H1 (cell line): Measurements from ENCODE around the gene VIPR2. TPM values are rescaled to one million over a fixed set of nuclear protein-coding genes. Genes with fewer than 3 reads are reported as not detected.

Experiments
- CTCF ChIA-PET: fragments of 300-600 bp; sonication (Branson Sonifier 250); formaldehyde crosslinking; loops from one replicate; lab custom pipeline; 2021; ENCODE audit not compliant: partially characterized antibody; lab: Charles Lee
- POLR2A ChIA-PET: fragments of 300-600 bp; sonication (Branson Sonifier 250); formaldehyde crosslinking; loops from one replicate; lab custom pipeline; 2021; ENCODE audit warnings: inconsistent platforms; ENCODE audit not compliant: partially characterized antibody; lab: Charles Lee
- DNase-seq, 2 experiments: peaks; one replicate each; pipeline versions ENCODE4 v3.0.0 to v3.0.0-alpha.2; 2010 to 2022; ENCODE audit warnings: low spot score in 2 of 2, low read depth in 1 of 2, mixed read lengths in 1 of 2
- FAIRE-seq: peaks from 2 replicates; lab custom pipeline; 2011; peaks lifted over from hg19 to GRCh38; lab: Jason Lieb, UNC
- H2AFZ ChIP-seq: 2 replicates; pipeline ENCODE4 v1.8.1; 2012; ENCODE audit warnings: low read length, inconsistent platforms
- H2AK5ac ChIP-seq: 2 replicates; pipeline ENCODE4 v1.6.1; 2013; ENCODE audit warnings: low read depth, low read length
- H2BK120ac ChIP-seq: replicated peaks from 2 replicates; pipeline ENCODE3; 2013; ENCODE audit warnings: low read depth, low read length, inconsistent platforms
- H2BK12ac ChIP-seq: 2 replicates; pipeline ENCODE4 v1.6.1; 2013; ENCODE audit warnings: low read depth, low read length
- H2BK15ac ChIP-seq: 2 replicates; pipeline ENCODE4 v1.6.1; 2013; ENCODE audit warnings: low read length
- H2BK20ac ChIP-seq: 2 replicates; pipeline ENCODE4 v1.6.1; 2013; ENCODE audit warnings: low read length
- H2BK5ac ChIP-seq: 2 replicates; pipeline ENCODE4 v1.6.1; 2013; ENCODE audit warnings: low read depth, low read length
- H3K14ac ChIP-seq: 2 replicates; pipeline ENCODE4 v1.6.1; 2013; ENCODE audit warnings: inconsistent platforms; ENCODE audit not compliant: insufficient read length
- H3K18ac ChIP-seq: 2 replicates; pipeline ENCODE4 v1.6.1; 2013; ENCODE audit warnings: low read length; ENCODE audit errors: extremely low read depth
- H3K23ac ChIP-seq: 2 replicates; pipeline ENCODE4 v1.6.1; 2013; ENCODE audit warnings: inconsistent platforms; ENCODE audit not compliant: insufficient read length
- H3K23me2 ChIP-seq: 2 replicates; pipeline ENCODE4 v1.6.1; 2013; ENCODE audit warnings: low read depth, low read length
- H3K27ac ChIP-seq: 2 replicates; pipeline ENCODE4 v1.6.1; 2011; ENCODE audit warnings: low read depth, low read length, inconsistent platforms
- H3K27me3 ChIP-seq, 4 experiments: replicated peaks in 1 of 4; 1 replicate in 1 of 4; 2 replicates in 3 of 4; pipeline versions ENCODE4 v1.6.1 to v1.8.1; 2011 to 2013; ENCODE audit warnings: low read length in 3 of 4, mild to moderate bottlenecking in 3 of 4, inconsistent platforms in 2 of 4, mixed read lengths in 2 of 4, moderate library complexity in 1 of 4; ENCODE audit not compliant: control insufficient read depth in 3 of 4, insufficient read depth in 3 of 4; ENCODE audit errors: extremely low read depth in 1 of 4
- H3K36me3 ChIP-seq, 4 experiments: 2 replicates each; pipeline versions ENCODE4 v1.6.1 to v1.8.1; 2011 to 2013; ENCODE audit warnings: mild to moderate bottlenecking in 4 of 4, low read length in 3 of 4, moderate library complexity in 2 of 4, control low read depth in 1 of 4, inconsistent platforms in 1 of 4; ENCODE audit not compliant: insufficient read depth in 4 of 4, control insufficient read depth in 2 of 4
- H3K4ac ChIP-seq: replicated peaks from 2 replicates; pipeline ENCODE3; 2013; ENCODE audit warnings: low read length, low read depth, mixed read lengths, inconsistent platforms; ENCODE audit not compliant: insufficient read length
- H3K4me1 ChIP-seq, 4 experiments: replicated peaks in 1 of 4; 1 replicate in 1 of 4; 2 replicates in 3 of 4; pipeline versions ENCODE4 v1.6.1 to v1.8.1; 2011 to 2013; ENCODE audit warnings: low read length in 3 of 4, inconsistent platforms in 2 of 4, mixed read lengths in 1 of 4; ENCODE audit not compliant: insufficient read depth in 4 of 4, control insufficient read depth in 3 of 4
- H3K4me2 ChIP-seq, 2 experiments: 2 replicates each; pipeline versions ENCODE4 v1.6.1 to v1.8.1; 2011 to 2013; ENCODE audit warnings: low read depth in 2 of 2, low read length in 2 of 2, control low read depth in 1 of 2, inconsistent platforms in 1 of 2, mild to moderate bottlenecking in 1 of 2; ENCODE audit not compliant: insufficient read depth in 1 of 2
- H3K4me3 ChIP-seq, 4 experiments: fragments of 200-600, 300-600 bp in 1 of 4; sonication (generic), shearing (Covaris generic), sonication (Bioruptor Twin) in 1 of 4; 2 replicates each; pipeline versions ENCODE4 v1.5.1 to v1.8.1; 2011 to 2016; ENCODE audit warnings: low read length in 4 of 4, low read depth in 3 of 4, control low read depth in 2 of 4, inconsistent platforms in 2 of 4, mild to moderate bottlenecking in 2 of 4, mixed read lengths in 1 of 4, moderate library complexity in 1 of 4; ENCODE audit not compliant: insufficient read depth in 2 of 4; ENCODE audit errors: extremely low read depth in 1 of 4
- H3K56ac ChIP-seq: replicated peaks from 2 replicates; pipeline ENCODE3; 2013; ENCODE audit warnings: low read depth, mild to moderate bottlenecking, mixed read lengths, low read length, inconsistent platforms; ENCODE audit not compliant: insufficient read length
- H3K79me1 ChIP-seq: 2 replicates; pipeline ENCODE4 v1.6.1; 2013; ENCODE audit warnings: low read depth, low read length, control low read depth
- H3K79me2 ChIP-seq, 2 experiments: 2 replicates each; pipeline versions ENCODE4 v1.6.1 to v1.8.1; 2012 to 2013; ENCODE audit warnings: low read length in 2 of 2, mild to moderate bottlenecking in 2 of 2, inconsistent platforms in 1 of 2; ENCODE audit not compliant: insufficient read depth in 2 of 2, control insufficient read depth in 1 of 2
- H3K9ac ChIP-seq, 4 experiments: replicated peaks in 1 of 4; 1 replicate in 1 of 4; 2 replicates in 3 of 4; pipeline versions ENCODE4 v1.6.1 to v1.8.1; 2011 to 2013; ENCODE audit warnings: low read depth in 3 of 4, low read length in 3 of 4, control low read depth in 2 of 4, mild to moderate bottlenecking in 2 of 4, moderate library complexity in 2 of 4, inconsistent platforms in 1 of 4; ENCODE audit errors: extremely low read depth in 1 of 4
- H3K9me3 ChIP-seq, 2 experiments: 2 replicates each; pipeline versions ENCODE4 v1.6.1 to v1.8.1; 2012 to 2013; ENCODE audit warnings: mild to moderate bottlenecking in 2 of 2, moderate library complexity in 2 of 2, control low read depth in 1 of 2, inconsistent platforms in 1 of 2, low read depth in 1 of 2, low read length in 1 of 2, mixed read lengths in 1 of 2; ENCODE audit not compliant: insufficient read depth in 2 of 2
- H4K20me1 ChIP-seq, 2 experiments: replicated peaks in 1 of 2; 2 replicates each; pipeline versions ENCODE3 to v1.8.1; 2011 to 2013; ENCODE audit warnings: inconsistent platforms in 2 of 2, low read length in 2 of 2, mild to moderate bottlenecking in 1 of 2; ENCODE audit not compliant: insufficient read depth in 2 of 2, control insufficient read depth in 1 of 2
- H4K5ac ChIP-seq: 2 replicates; pipeline ENCODE4 v1.6.1; 2013; ENCODE audit warnings: low read length, low read depth, mixed read lengths, inconsistent platforms; ENCODE audit not compliant: insufficient read length
- H4K8ac ChIP-seq: 2 replicates; pipeline ENCODE4 v1.8.0; 2013; ENCODE audit warnings: mild to moderate bottlenecking, moderate library complexity, low read length, inconsistent platforms; ENCODE audit not compliant: insufficient read depth; ENCODE audit errors: extremely low read depth
- H4K91ac ChIP-seq: replicated peaks from 2 replicates; pipeline ENCODE3; 2013; ENCODE audit warnings: low read length, mixed read lengths, inconsistent platforms; ENCODE audit not compliant: insufficient read length
- KDM5A ChIP-seq: fragments of 200-600 bp; IDR thresholded peaks from 2 replicates; pipeline ENCODE4 v1.7.1; 2012; ENCODE audit warnings: mild to moderate bottlenecking, low read length, inconsistent platforms, mixed read lengths
- POLR2AphosphoS5 ChIP-seq: IDR thresholded peaks from 2 replicates; pipeline ENCODE4 v1.6.1; 2011; ENCODE audit warnings: low read depth, low read length
- RFX5 ChIP-seq: IDR thresholded peaks from 2 replicates; pipeline ENCODE4 v1.6.1; 2011; ENCODE audit warnings: low read depth, low read length, improper control_type of control experiment, borderline replicate concordance
- WGBS, 2 experiments: shearing (Covaris generic) in 1 of 2; methylation state at CpG; one replicate each; pipeline versions ENCODE4 v1.1.6 to v1.1.7; 2013 to 2015; ENCODE audit warnings: low lambda C conversion rate in 2 of 2, mixed read lengths in 2 of 2, inconsistent platforms in 1 of 2, low coverage in 1 of 2, missing lambda C conversion rate in 1 of 2; ENCODE audit not compliant: insufficient replicate concordance in 2 of 2, insufficient coverage in 1 of 2, insufficient read length in 1 of 2; ENCODE audit errors: extremely low coverage in 1 of 2, missing lambda C conversion rate in 1 of 2; 5-methylcytosine and 5-hydroxymethylcytosine counted together
- polyA plus RNA-seq, 7 experiments: library from polyadenylated mRNA; depleted of rRNA in 3 of 7; stranded (reverse) in 5 of 7; unstranded in 2 of 7; fragments of >200 nt in 5 of 7; fragments of 200-250 nt in 2 of 7; gene quantifications; 1 replicate in 5 of 7; 2 replicates in 1 of 7; 4 replicates in 1 of 7; pipeline versions ENCODE4 v1.2.1 to v1.2.3, GENCODE V29; 2011 to 2013; ENCODE audit warnings: missing spikeins in 2 of 7, mixed read lengths in 2 of 7
- total RNA-seq: library from RNA; stranded (reverse); fragmentation: NEBNext Ultra II Directional; extraction: Animal tissue kit (Norgen Biotek cat#: 25700); gene quantifications from 2 replicates; pipeline ENCODE4 v1.2.1, GENCODE V29; 2021

Gene VIPR2
- total and polyA plus RNA-seq, 2 of the 8 experiments (the other 6 are each of a cell fraction or from before 2014, with no cell fraction given) = 2.4 to 6.3 TPM

GRCh38 chr7:159139639-159140038 is 5.0 kb downstream of the VIPR2 start:
- TF ChIP-seq KDM5A (no peak), POLR2AphosphoS5 (no peak), RFX5 (no peak)
- H2BK15ac ChIP-seq = no peak overlapping the region
- no peak overlapping the region for H3K27ac ChIP-seq
- no peak overlapping the region for H3K18ac ChIP-seq
- ChIA-PET POLR2A (no interaction called here), CTCF (interaction anchor here (0.9 to 2.2 kb wide), 4 partner anchors 10 to 54 kb away, joined by 3 to 9 read pairs (median 6); no protein-coding TSS in a partner anchor)
- no peak overlapping the region for H3K9ac ChIP-seq
- H2AK5ac ChIP-seq = no peak overlapping the region
- H2BK20ac ChIP-seq = no peak overlapping the region
- H3K27me3 ChIP-seq = peaks cover 9 to 20% (median 19%) of the 10 kb centered on the region in 4 experiments; a peak in 6 of 7 replicates
- H3K4ac ChIP-seq = no peak overlapping the region
- no peak overlapping the region for H4K91ac ChIP-seq
- H3K4me2 ChIP-seq = no peak overlapping the region
- H3K36me3 ChIP-seq = peaks cover 0 to 17% (median 1%) of the 10 kb centered on the region in 4 experiments; a peak in 4 of 8 replicates
- no peak overlapping the region for H4K5ac ChIP-seq
- 94% methylated on average over 10 of the region's 10 CpGs; no CpG with 5 or more reads in 1 of the 2 experiments for WGBS, 2 experiments
- H3K23me2 ChIP-seq = peaks cover 7% of the 10 kb centered on the region; the same call in 1 of the 2 replicates
- no peak overlapping the region for H4K8ac ChIP-seq
- peak in 1 of 2 experiments; percentile 29 for DNase-seq
- no peak overlapping the region for H2BK120ac ChIP-seq
- no peak overlapping the region for H3K56ac ChIP-seq
- FAIRE-seq = no peak
- H3K79me2 ChIP-seq = no peaks in the 10 kb centered on the region
- H2AFZ ChIP-seq = no peak overlapping the region
- no peak overlapping the region for H2BK5ac ChIP-seq
- peaks cover 0 to 3% of the 10 kb centered on the region in 2 experiments; a peak in 1 of 4 replicates for H3K9me3 ChIP-seq
- H2BK12ac ChIP-seq = peak overlapping the region; percentile 52; the same call in 1 of the 2 replicates
- peaks cover 10 to 33% (median 24%) of the 10 kb centered on the region in 4 experiments for H3K4me1 ChIP-seq
- no peaks in the 10 kb centered on the region for H3K79me1 ChIP-seq
- no peaks in the 10 kb centered on the region for H4K20me1 ChIP-seq
- H3K4me3 ChIP-seq = no peak overlapping the region
- H3K23ac ChIP-seq = no peak overlapping the region
- H3K14ac ChIP-seq = no peak overlapping the region
